Osteoblast (primary cell): ENCODE data around the gene SIPA1L3. TPM values are rescaled to one million over a fixed set of nuclear protein-coding genes. Genes with fewer than 3 reads are reported as not detected.

Experiments
- DNase-seq: peaks from one replicate; pipeline ENCODE4 v3.0.0; 2011; ENCODE audit warnings: low spot score, mixed read lengths; ENCODE audit not compliant: insufficient read length; ENCODE audit errors: missing footprints
- H2AFZ ChIP-seq: 2 replicates; pipeline ENCODE4 v1.6.0; 2011; ENCODE audit warnings: mild to moderate bottlenecking, low read length
- H3K27ac ChIP-seq: 2 replicates; pipeline ENCODE4 v1.5.1; 2011; ENCODE audit warnings: mild to moderate bottlenecking, low read depth, low read length, moderate library complexity
- H3K27me3 ChIP-seq: 2 replicates; pipeline ENCODE4 v1.6.0; 2012; ENCODE audit warnings: mild to moderate bottlenecking, control low read depth, inconsistent platforms, low read length, moderate library complexity; ENCODE audit not compliant: insufficient read depth
- H3K36me3 ChIP-seq: 2 replicates; pipeline ENCODE4 v1.5.1; 2011; ENCODE audit warnings: mild to moderate bottlenecking, low read length, control low read depth, moderate library complexity; ENCODE audit not compliant: insufficient read depth
- H3K4me1 ChIP-seq: 2 replicates; pipeline ENCODE4 v1.5.1; 2011; ENCODE audit warnings: mild to moderate bottlenecking, low read length, control low read depth, moderate library complexity; ENCODE audit not compliant: insufficient read depth
- H3K4me2 ChIP-seq: 2 replicates; pipeline ENCODE4 v1.6.0; 2011; ENCODE audit warnings: mild to moderate bottlenecking, low read length; ENCODE audit not compliant: insufficient read depth
- H3K4me3 ChIP-seq: fragments of 200-600 bp; sonication (generic); 3 replicates; pipeline ENCODE4 v1.5.1; 2012; ENCODE audit warnings: mild to moderate bottlenecking, low read length, inconsistent platforms; ENCODE audit not compliant: insufficient read depth
- H3K79me2 ChIP-seq: 2 replicates; pipeline ENCODE4 v1.6.0; 2012; ENCODE audit warnings: mild to moderate bottlenecking, low read length, control low read depth, inconsistent platforms; ENCODE audit not compliant: insufficient read depth
- H3K9me3 ChIP-seq: 2 replicates; pipeline ENCODE4 v1.5.1; 2011; ENCODE audit warnings: low read depth, low read length, control low read depth
- H4K20me1 ChIP-seq: 2 replicates; pipeline ENCODE4 v1.6.0; 2012; ENCODE audit warnings: mild to moderate bottlenecking, low read length, control low read depth; ENCODE audit not compliant: insufficient read depth
- CTCF ChIP-seq: IDR thresholded peaks from 2 replicates; pipeline ENCODE4 v1.5.1; 2011; ENCODE audit warnings: mild to moderate bottlenecking, low read depth, low read length, moderate library complexity; ENCODE audit errors: extremely low read depth
- total RNA-seq: library from RNA; depleted of rRNA; stranded (reverse); fragments of >200 nt; gene quantifications from 2 replicates; pipeline ENCODE4 v1.2.3, GENCODE V29; 2012

Gene SIPA1L3
- total RNA-seq, 1 donor: 17.4 TPM

DNA sequence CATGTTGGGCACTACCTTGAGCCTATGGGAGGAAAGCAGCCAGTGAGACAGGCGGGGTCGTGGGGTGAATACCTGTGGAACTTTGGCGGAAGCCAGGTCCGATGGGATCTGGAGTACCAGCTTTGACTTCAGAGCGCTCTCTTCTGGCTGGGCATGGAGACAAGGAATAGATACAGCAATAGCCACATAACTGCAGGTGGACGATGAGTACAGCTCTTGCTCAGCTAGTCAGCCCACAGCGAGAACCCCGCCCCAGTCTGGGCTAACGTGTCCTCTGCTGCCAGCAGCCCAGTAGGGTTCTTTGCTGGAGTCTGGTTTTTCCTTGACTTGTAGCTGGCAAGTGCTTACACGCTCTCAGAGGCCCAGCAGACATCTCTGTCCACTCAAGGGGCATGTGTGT is 83.4 kb downstream of the SIPA1L3 start:
- Histone ChIP-seq H3K9me3 (no peaks in the 10 kb centered on the region), H3K79me2 (peaks cover 95% of the 10 kb centered on the region), H3K4me1 (peaks cover 24% of the 10 kb centered on the region), H3K4me2 (no peak overlapping the region), H3K27ac (peak overlapping the region; percentile 47), H4K20me1 (no peaks in the 10 kb centered on the region), H2AFZ (no peak overlapping the region), H3K36me3 (peaks cover 6% of the 10 kb centered on the region), H3K27me3 (no peaks in the 10 kb centered on the region), H3K4me3 (no peak overlapping the region)
- TF ChIP-seq CTCF: no peak
- no peak for DNase-seq

GRCh38 chr19:37991176-37991835 is 84.3 kb downstream of the SIPA1L3 start:
- TF ChIP-seq CTCF: no peak
- H3K4me3 ChIP-seq: no peak overlapping the region
- H3K27me3 ChIP-seq: no peaks in the 10 kb centered on the region
- no peak overlapping the region for H2AFZ ChIP-seq
- H3K4me2 ChIP-seq: no peak overlapping the region
- H3K27ac ChIP-seq: peak overlapping the region; percentile 47
- no peak for DNase-seq
- H3K36me3 ChIP-seq: peaks cover 6% of the 10 kb centered on the region
- H3K79me2 ChIP-seq: peaks cover 95% of the 10 kb centered on the region
- peaks cover 24% of the 10 kb centered on the region for H3K4me1 ChIP-seq
- H4K20me1 ChIP-seq: no peaks in the 10 kb centered on the region
- no peaks in the 10 kb centered on the region for H3K9me3 ChIP-seq

GRCh38 chr19:37991841-37992248 is 84.8 kb downstream of the SIPA1L3 start:
- H2AFZ ChIP-seq: no peak overlapping the region
- no peaks in the 10 kb centered on the region for H3K27me3 ChIP-seq
- peaks cover 6% of the 10 kb centered on the region for H3K36me3 ChIP-seq
- peak overlapping the region; percentile 47 for H3K27ac ChIP-seq
- TF ChIP-seq CTCF: no peak
- peaks cover 95% of the 10 kb centered on the region for H3K79me2 ChIP-seq
- no peak overlapping the region for H3K4me2 ChIP-seq
- DNase-seq: no peak
- H3K4me3 ChIP-seq: no peak overlapping the region
- no peaks in the 10 kb centered on the region for H4K20me1 ChIP-seq
- H3K4me1 ChIP-seq: peaks cover 24% of the 10 kb centered on the region
- no peaks in the 10 kb centered on the region for H3K9me3 ChIP-seq

DNA sequence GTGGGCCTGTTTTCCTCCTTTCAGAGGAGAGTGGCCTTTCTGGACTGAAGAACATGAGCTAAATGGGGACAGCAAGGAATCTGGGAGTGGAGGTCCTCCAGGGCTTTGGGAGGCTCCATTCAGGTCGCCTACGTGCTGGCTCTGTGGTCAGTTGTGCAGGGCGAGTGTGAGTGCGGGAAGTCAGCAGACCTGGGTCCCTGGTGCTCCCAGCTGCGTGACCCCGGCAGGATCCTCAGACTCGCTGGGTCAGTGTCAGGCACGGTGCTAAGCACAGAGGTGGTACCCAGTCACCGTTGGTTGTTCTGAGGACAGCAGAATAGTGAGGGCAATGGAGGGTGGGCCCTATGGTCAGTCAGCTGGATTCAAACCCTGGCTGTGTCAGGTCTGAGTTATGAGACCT is 85.8 kb downstream of the SIPA1L3 start:
- no peak for DNase-seq
- Histone ChIP-seq H3K36me3 (peaks cover 6% of the 10 kb centered on the region), H2AFZ (no peak overlapping the region), H4K20me1 (no peaks in the 10 kb centered on the region), H3K27me3 (no peaks in the 10 kb centered on the region), H3K79me2 (peaks cover 89% of the 10 kb centered on the region), H3K27ac (no peak overlapping the region), H3K4me2 (no peak overlapping the region), H3K4me3 (no peak overlapping the region), H3K9me3 (no peaks in the 10 kb centered on the region), H3K4me1 (peaks cover 23% of the 10 kb centered on the region)
- TF ChIP-seq CTCF: no peak
